IMR-90 (cell line): Measurements from ENCODE around the gene DBH. TPM values are rescaled to one million over a fixed set of nuclear protein-coding genes. Genes with fewer than 3 reads are reported as not detected.

Experiments
- ATAC-seq: fragments of 200-7000 bp; cut with Tn5 transposase; 2 replicates; pipeline ENCODE4 v1.9.1; 2020; ENCODE audit warnings: low read depth, mild to moderate bottlenecking, moderate library complexity
- BruUV-seq: library from RNA; stranded (reverse); fragments of 400-500 nt; replicated peaks from 2 replicates; lab custom pipeline; 2021; lab: Mats Ljungman, UMichigan
- CTCF ChIA-PET: fragments of 300-600 bp; formaldehyde crosslinking; extraction: SDS; loops from one replicate; lab custom pipeline; 2021; ENCODE audit warnings: antibody characterized with exemption; lab: Yijun Ruan, JAX
- POLR2A ChIA-PET: fragments of 300-600 bp; sonication (Branson Sonifier 250); formaldehyde crosslinking; loops from one replicate; lab custom pipeline; 2022; ENCODE audit warnings: antibody characterized with exemption; ENCODE audit not compliant: unreplicated experiment; lab: Charles Lee
- DNase-seq: peaks from one replicate; pipeline ENCODE4 v3.0.0; 2013
- H2AFZ ChIP-seq: replicated peaks from 2 replicates; pipeline ENCODE3; 2013; ENCODE audit warnings: low read length, mild to moderate bottlenecking; ENCODE audit not compliant: poor library complexity
- H2AK5ac ChIP-seq: 2 replicates; pipeline ENCODE4 v1.6.1; 2013; ENCODE audit warnings: low read depth, low read length, inconsistent platforms
- H2AK9ac ChIP-seq: replicated peaks from 2 replicates; pipeline ENCODE3; 2013; ENCODE audit warnings: mild to moderate bottlenecking, low read depth, low read length, moderate library complexity; ENCODE audit not compliant: poor library complexity
- H2BK120ac ChIP-seq: 2 replicates; pipeline ENCODE4 v1.6.1; 2013; ENCODE audit warnings: low read depth, low read length, inconsistent platforms
- H2BK15ac ChIP-seq: 3 replicates; pipeline ENCODE4 v1.6.1; 2013; ENCODE audit warnings: low read depth, low read length, inconsistent platforms
- H2BK20ac ChIP-seq: 2 replicates; pipeline ENCODE4 v1.6.1; 2013; ENCODE audit warnings: low read depth, mild to moderate bottlenecking, inconsistent platforms, low read length, moderate library complexity
- H2BK5ac ChIP-seq: 2 replicates; pipeline ENCODE4 v1.6.1; 2013; ENCODE audit warnings: mild to moderate bottlenecking, low read depth, low read length, inconsistent platforms; ENCODE audit not compliant: poor library complexity, severe bottlenecking
- H3K14ac ChIP-seq: replicated peaks from 2 replicates; pipeline ENCODE4 v1.6.1; 2013; ENCODE audit warnings: low read depth, low read length, inconsistent platforms
- H3K18ac ChIP-seq: 2 replicates; pipeline ENCODE4 v1.6.1; 2013; ENCODE audit warnings: low read depth, low read length, control low read depth
- H3K23ac ChIP-seq: 2 replicates; pipeline ENCODE4 v1.6.1; 2013; ENCODE audit warnings: low read depth, low read length, inconsistent platforms
- H3K27ac ChIP-seq: 2 replicates; pipeline ENCODE4 v1.5.1; 2013; ENCODE audit warnings: mild to moderate bottlenecking, control low read depth, low read length; ENCODE audit not compliant: insufficient read depth
- H3K27me3 ChIP-seq: 2 replicates; pipeline ENCODE4 v1.6.1; 2013; ENCODE audit warnings: low read length; ENCODE audit not compliant: control insufficient read depth, insufficient read depth
- H3K36me3 ChIP-seq: 2 replicates; pipeline ENCODE4 v1.6.1; 2013; ENCODE audit warnings: low read length, mixed read lengths; ENCODE audit not compliant: control insufficient read depth, insufficient read depth
- H3K4ac ChIP-seq: 2 replicates; pipeline ENCODE4 v1.6.1; 2013; ENCODE audit warnings: low read depth, low read length, inconsistent platforms
- H3K4me1 ChIP-seq: 2 replicates; pipeline ENCODE4 v1.6.1; 2013; ENCODE audit warnings: low read length, mixed read lengths; ENCODE audit not compliant: control insufficient read depth, insufficient read depth
- H3K4me2 ChIP-seq: 2 replicates; pipeline ENCODE4 v1.6.1; 2013; ENCODE audit warnings: low read depth, mild to moderate bottlenecking, control low read depth, low read length, moderate library complexity
- H3K4me3 ChIP-seq: 2 replicates; pipeline ENCODE4 v1.5.1; 2013; ENCODE audit warnings: low read depth, mild to moderate bottlenecking, control low read depth, low read length, moderate library complexity; ENCODE audit not compliant: insufficient read depth
- H3K56ac ChIP-seq: 2 replicates; pipeline ENCODE4 v1.6.1; 2013; ENCODE audit warnings: low read length, inconsistent platforms; ENCODE audit not compliant: insufficient read depth; ENCODE audit errors: extremely low read depth
- H3K79me1 ChIP-seq, 2 experiments: 2 replicates each; pipeline ENCODE4 v1.6.1; 2013; ENCODE audit warnings: low read length in 2 of 2, inconsistent platforms in 1 of 2, low read depth in 1 of 2
- H3K9ac ChIP-seq: 2 replicates; pipeline ENCODE4 v1.6.1; 2013; ENCODE audit warnings: low read depth, low read length, control low read depth
- H3K9me1 ChIP-seq: 2 replicates; pipeline ENCODE4 v1.6.1; 2013; ENCODE audit warnings: low read length, inconsistent platforms; ENCODE audit not compliant: insufficient read depth
- H3K9me3 ChIP-seq: 2 replicates; pipeline ENCODE4 v1.6.1; 2013; ENCODE audit warnings: low read length; ENCODE audit not compliant: control insufficient read depth, insufficient read depth
- H4K20me1 ChIP-seq: 2 replicates; pipeline ENCODE4 v1.6.1; 2013; ENCODE audit warnings: low read length, inconsistent platforms; ENCODE audit not compliant: insufficient read depth
- H4K5ac ChIP-seq: 2 replicates; pipeline ENCODE4 v1.6.1; 2013; ENCODE audit warnings: mild to moderate bottlenecking, low read depth, low read length, control low read depth
- H4K8ac ChIP-seq, 2 experiments: 2 replicates each; pipeline ENCODE4 v1.6.1; 2013; ENCODE audit warnings: low read depth in 2 of 2, low read length in 2 of 2, control low read depth in 1 of 2, inconsistent platforms in 1 of 2
- H4K91ac ChIP-seq: 2 replicates; pipeline ENCODE4 v1.6.1; 2013; ENCODE audit warnings: low read depth, low read length, inconsistent platforms; ENCODE audit not compliant: insufficient read depth
- POLR2A ChIP-seq: IDR thresholded peaks from 2 replicates; pipeline ENCODE4 v1.6.1; 2012; ENCODE audit warnings: mild to moderate bottlenecking, low read depth, low read length
- RAD21 ChIP-seq: IDR thresholded peaks from 2 replicates; pipeline ENCODE4 v1.6.1; 2012; ENCODE audit warnings: low read length, improper control_type of control experiment
- WGBS, 2 experiments: methylation state at CpG; one replicate each; pipeline versions ENCODE4 v1.1.5 to v1.1.7; 2013; ENCODE audit warnings: missing lambda C conversion rate in 2 of 2; ENCODE audit not compliant: insufficient read length in 1 of 2; ENCODE audit errors: extremely low coverage in 2 of 2; 5-methylcytosine and 5-hydroxymethylcytosine counted together
- dilution Hi-C: fragments of 300-500 bp; cut with HindIII; formaldehyde crosslinking; loops from one replicate; pipeline ENCODE4 v1.14.3; 2018; ENCODE audit warnings: low sequenced_read_pairs; ENCODE audit not compliant: unreplicated experiment
- in situ Hi-C: fragments of 300-500 bp; cut with MboI; formaldehyde crosslinking; loops from 3 replicates; pipeline ENCODE4 v1.14.3; 2019; ENCODE audit warnings: low sequenced_read_pairs, inconsistent platforms, mixed read lengths
- intact Hi-C: fragments of 100-400 bp; cut with micrococcal nuclease; formaldehyde crosslinking; loops from 2 replicates; pipeline ENCODE4 v1.10.0; 2022
- polyA plus RNA-seq, 3 experiments: library from polyadenylated mRNA; depleted of rRNA; stranded (reverse); fragments of >200 nt; gene quantifications; 2 replicates each; pipeline ENCODE4 v1.2.3, GENCODE V29; 2012; ENCODE audit warnings: low replicate concordance in 1 of 3
- total RNA-seq: library from RNA; depleted of rRNA; stranded (reverse); fragments of >200 nt; gene quantifications from 2 replicates; pipeline ENCODE4 v1.2.3, GENCODE V29; 2012

Gene DBH
- total and polyA plus RNA-seq, 2 of the 4 experiments (the other 2 are of a cell fraction), result not detected

GRCh38 chr9:133636902-133637301 lies 739 bp downstream of the DBH start:
- H3K4me3 ChIP-seq, result no peak overlapping the region
- no peak overlapping the region for H2AK5ac ChIP-seq
- H3K23ac ChIP-seq, result no peak overlapping the region
- no peaks in the 10 kb centered on the region for H3K79me1 ChIP-seq
- dilution Hi-C loops (no loop called here), intact Hi-C loops (no loop called here), in situ Hi-C loops (no loop called here)
- no peak overlapping the region for H4K8ac ChIP-seq
- H3K27ac ChIP-seq, result no peak overlapping the region
- ChIA-PET CTCF (no interaction called here), POLR2A (no interaction called here)
- no TSS peak for BruUV-seq
- H2AFZ ChIP-seq, result no peak overlapping the region
- no peaks in the 10 kb centered on the region for H3K9me3 ChIP-seq
- H2BK15ac ChIP-seq, result no peak overlapping the region
- no peaks in the 10 kb centered on the region for H3K36me3 ChIP-seq
- no peak overlapping the region for H2BK20ac ChIP-seq
- H3K4ac ChIP-seq, result no peak overlapping the region
- peaks cover 68% of the 10 kb centered on the region for H3K27me3 ChIP-seq
- H3K9ac ChIP-seq, result no peak overlapping the region
- 62% methylated on average over 9 of the region's 12 CpGs; no CpG with 5 or more reads in 1 of the 2 experiments for WGBS, 2 experiments
- TF ChIP-seq POLR2A (no peak), RAD21 (no peak)
- no peak overlapping the region for H3K56ac ChIP-seq
- DNase-seq (no peak), ATAC-seq (no peak)
- no peak overlapping the region for H3K14ac ChIP-seq
- H4K91ac ChIP-seq, result no peak overlapping the region
- H3K4me2 ChIP-seq, result no peak overlapping the region
- H3K4me1 ChIP-seq, result no peaks in the 10 kb centered on the region
- H2BK5ac ChIP-seq, result no peak overlapping the region
- H4K20me1 ChIP-seq, result no peaks in the 10 kb centered on the region
- H3K9me1 ChIP-seq, result no peaks in the 10 kb centered on the region
- H3K18ac ChIP-seq, result no peak overlapping the region
- no peak overlapping the region for H2BK120ac ChIP-seq
- H2AK9ac ChIP-seq, result no peak overlapping the region
- no peak overlapping the region for H4K5ac ChIP-seq
